Esophagus muscularis mucosa (tissue), 4 donors: Measurements from ENCODE around the gene NEUROD2. TPM values are rescaled to one million over a fixed set of nuclear protein-coding genes. Genes with fewer than 3 reads are reported as not detected.

Source experiments
- DNase-seq: peaks from one replicate; pipeline ENCODE4 v3.0.0-alpha.2; 2017; ENCODE audit errors: extremely low spot score
- H3K27ac ChIP-seq, 4 donors: fragments of 200-600 bp; sonication (generic); replicated peaks in 1 of 4; 1 replicate in 3 of 4; 2 replicates in 1 of 4; pipeline ENCODE4 v1.5.1; 2016 to 2019; ENCODE audit warnings: mild to moderate bottlenecking in 1 of 4
- H3K27me3 ChIP-seq, 4 donors: fragments of 200-600 bp; sonication (generic); one replicate each; pipeline versions ENCODE4 v1.5.1 to v1.6.0; 2016 to 2019
- H3K36me3 ChIP-seq, 4 donors: fragments of 200-600 bp; sonication (generic); one replicate each; pipeline ENCODE4 v1.5.1; 2016 to 2019
- H3K4me1 ChIP-seq, 4 donors: fragments of 200-600 bp; sonication (generic); one replicate each; pipeline ENCODE4 v1.5.1; 2016 to 2019
- H3K4me3 ChIP-seq, 4 donors: fragments of 200-600 bp; sonication (generic); 1 replicate in 2 of 4; 2 replicates in 2 of 4; pipeline ENCODE4 v1.5.1; 2016 to 2019; ENCODE audit warnings: mild to moderate bottlenecking in 4 of 4, moderate library complexity in 1 of 4
- H3K9me3 ChIP-seq, 4 donors: fragments of 200-600 bp; sonication (generic); 1 replicate in 3 of 4; 2 replicates in 1 of 4; pipeline ENCODE4 v1.5.1; 2016 to 2019
- CTCF ChIP-seq, 3 experiments: fragments of 200-600 bp in 2 of 3; fragments of 450-650 bp in 1 of 3; sonication (generic) in 2 of 3; IDR thresholded peaks; one replicate each; pipeline ENCODE4 v1.5.1; 2017 to 2019; ENCODE audit warnings: antibody characterized with exemption in 3 of 3, mild to moderate bottlenecking in 2 of 3, moderate library complexity in 1 of 3
- EP300 ChIP-seq: sonication (generic); formaldehyde crosslinking; IDR thresholded peaks from one replicate; pipeline ENCODE4 v1.6.1; 2017; ENCODE audit warnings: antibody characterized with exemption
- POLR2A ChIP-seq: fragments of 450-650 bp; IDR thresholded peaks from one replicate; pipeline ENCODE4 v1.6.1; 2017; ENCODE audit warnings: antibody characterized with exemption, moderate library complexity, mild to moderate bottlenecking, low read depth
- POLR2AphosphoS5 ChIP-seq, 2 donors: sonication (generic); formaldehyde crosslinking; IDR thresholded peaks; one replicate each; pipeline ENCODE4 v1.6.1; 2017; ENCODE audit warnings: antibody characterized with exemption in 2 of 2
- WGBS: methylation state at CpG from one replicate; pipeline ENCODE4 v1.1.5; 2018; 5-methylcytosine and 5-hydroxymethylcytosine counted together
- intact Hi-C: fragments of 100-400 bp; cut with DNase I; formaldehyde crosslinking; loops from one replicate; pipeline ENCODE4 v1.15.1; 2023
- total RNA-seq, 4 donors: library from RNA; depleted of rRNA; stranded (reverse); fragments of >200 nt; gene quantifications; one replicate each; pipeline versions ENCODE4 v1.1.0 to v1.2.1, GENCODE V29; 2016

NEUROD2 gene
- total RNA-seq, 4 donors from 2014 or later = not detected

GRCh38 chr17:39618246-39618913 lies 10.7 kb upstream of the NEUROD2 start:
- 5% methylated on average over 17 of the region's 33 CpGs for WGBS
- H3K4me1 ChIP-seq = peaks cover 0 to 35% (median 28%) of the 10 kb centered on the region in 4 donors
- H3K27ac ChIP-seq = peak overlapping the region; percentile 60 to 72 (median 65)
- TF ChIP-seq POLR2A (no peak), POLR2AphosphoS5 (IDR thresholded peaks at IDR 0.05) (no peak), CTCF (IDR thresholded peaks at IDR 0.05) (no peak), EP300 (no peak)
- H3K4me3 ChIP-seq = peak overlapping the region; percentile 60 to 83 (median 67)
- H3K27me3 ChIP-seq = peaks cover 0 to 49% (median 2%) of the 10 kb centered on the region in 4 donors
- intact Hi-C loops = no loop called here
- DNase-seq = no peak
- no peaks in the 10 kb centered on the region for H3K36me3 ChIP-seq
- no peaks in the 10 kb centered on the region for H3K9me3 ChIP-seq

- no peak for TF ChIP-seq POLR2AphosphoS5 (IDR thresholded peaks at IDR 0.05)
- no peak for TF ChIP-seq POLR2A
- no peak for TF ChIP-seq CTCF (IDR thresholded peaks at IDR 0.05)
- TF ChIP-seq EP300 = no peak
- H3K9me3 ChIP-seq = no peaks in the 10 kb centered on the region
- peak overlapping the region; percentile 60 to 72 (median 65) for H3K27ac ChIP-seq
- H3K27me3 ChIP-seq = peaks cover 0 to 56% (median 2%) of the 10 kb centered on the region in 4 donors
- no peaks in the 10 kb centered on the region for H3K36me3 ChIP-seq
- no peak for DNase-seq
- intact Hi-C loops = no loop called here
- WGBS = 2% methylated on average over 14 of the region's 79 CpGs
- peak overlapping the region; percentile 60 to 83 (median 67) for H3K4me3 ChIP-seq
- peaks cover 0 to 31% (median 23%) of the 10 kb centered on the region in 4 donors for H3K4me1 ChIP-seq
These were observed 9.9 kb upstream of the NEUROD2 start for GRCh38 chr17:39617446-39618245.

- WGBS = 86% methylated on average over 3 of the region's 3 CpGs
- H3K4me3 ChIP-seq = peak overlapping the region; percentile 60 to 83 (median 67)
- intact Hi-C loops = no loop called here
- no peak for DNase-seq
- H3K4me1 ChIP-seq = peaks cover 0 to 26% (median 19%) of the 10 kb centered on the region in 4 donors
- H3K36me3 ChIP-seq = no peaks in the 10 kb centered on the region
- no peaks in the 10 kb centered on the region for H3K9me3 ChIP-seq
- TF ChIP-seq POLR2AphosphoS5 (IDR thresholded peaks at IDR 0.05) (no peak), POLR2A (no peak), EP300 (no peak), CTCF (IDR thresholded peaks at IDR 0.05) (no peak)
- H3K27ac ChIP-seq = no peak overlapping the region
- H3K27me3 ChIP-seq = peaks cover 0 to 62% (median 2%) of the 10 kb centered on the region in 4 donors
These were observed 9.4 kb upstream of the NEUROD2 start for GRCh38 chr17:39617100-39617445.

GRCh38 chr17:39615434-39615833 lies 7.7 kb upstream of the NEUROD2 start:
- Histone ChIP-seq H3K4me3 (no peak overlapping the region), H3K9me3 (no peaks in the 10 kb centered on the region), H3K36me3 (no peaks in the 10 kb centered on the region), H3K27ac (no peak overlapping the region), H3K27me3 (peaks cover 0 to 67% (median 2%) of the 10 kb centered on the region in 4 donors), H3K4me1 (peaks cover 0 to 21% (median 16%) of the 10 kb centered on the region in 4 donors)
- no peak for TF ChIP-seq POLR2A
- TF ChIP-seq EP300 = no peak
- TF ChIP-seq CTCF (IDR thresholded peaks at IDR 0.05) = no peak
- intact Hi-C loops = no loop called here
- WGBS = 72% methylated on average over 6 of the region's 6 CpGs
- DNase-seq = no peak
